Left ventricle myocardium superior (tissue), 1 donor: ENCODE data around the gene PBX1. TPM values are rescaled to one million over a fixed set of nuclear protein-coding genes. Genes with fewer than 3 reads are reported as not detected.

ENCODE experiments used
- ATAC-seq: fragments of 200-7000 bp; cut with Tn5 transposase; one replicate; pipeline ENCODE4 v1.9.1; 2020; ENCODE audit warnings: mild to moderate bottlenecking, moderate library complexity
- DNase-seq: peaks from one replicate; pipeline ENCODE4 v3.0.0-alpha.2; 2020
- intact Hi-C: fragments of 100-400 bp; cut with micrococcal nuclease; formaldehyde crosslinking; loops from one replicate; pipeline ENCODE4 v1.11.0; 2022
- total RNA-seq: library from RNA; stranded (reverse); fragmentation: NEBNext Ultra II Directional; extraction: Animal tissue kit (Norgen Biotek cat#: 25700); gene quantifications from one replicate; pipeline ENCODE4 v1.2.1, GENCODE V29; 2021
- donor health status: DM: no; HTN: yes; CAD: no; lungs with severe emphysema.

The PBX1 gene
- total RNA-seq, 1 donor from 2014 or later: 69.6 TPM

DNA sequence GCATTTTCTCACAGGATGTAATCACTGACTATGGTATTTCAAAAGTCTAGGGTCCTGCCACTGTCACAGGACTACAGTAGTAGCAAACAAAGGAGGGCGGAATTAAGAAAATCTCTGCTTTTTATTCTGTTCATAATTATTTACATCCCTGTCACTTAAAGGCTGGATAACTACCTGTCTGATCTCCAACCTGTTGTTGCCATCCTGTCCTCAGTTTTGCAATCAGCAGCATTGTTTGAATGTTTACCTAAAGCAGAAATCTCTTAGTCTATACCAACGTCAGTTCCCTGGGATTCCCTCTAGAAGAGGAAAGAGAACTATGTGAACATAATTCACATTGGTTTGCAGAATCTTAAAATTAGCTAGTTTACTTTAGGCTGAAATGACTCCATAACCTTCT is 218.5 kb downstream of the PBX1 start:
- ATAC-seq (no peak), DNase-seq (no peak)
- intact Hi-C loops: no loop called here

DNA sequence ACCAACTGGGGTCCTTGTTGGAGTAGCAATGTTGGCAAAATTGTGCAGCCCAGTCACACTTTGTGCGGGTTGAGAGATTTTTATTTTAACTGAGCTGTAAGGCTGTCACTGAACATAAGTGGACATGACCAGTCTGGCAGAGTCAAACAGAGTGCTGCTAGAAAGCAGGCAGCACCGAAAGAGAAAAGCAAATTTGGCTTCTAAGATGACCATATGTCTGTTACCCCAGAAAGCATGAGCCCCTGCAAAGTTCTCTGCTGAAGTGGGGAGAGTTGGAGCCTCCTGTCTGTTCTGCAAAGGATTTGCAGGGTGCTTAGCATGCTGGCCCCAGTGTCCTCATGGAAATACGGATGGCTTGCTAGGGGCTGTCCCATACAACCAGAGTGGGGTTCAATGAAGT is 220.4 kb downstream of the PBX1 start:
- no peak for DNase-seq
- intact Hi-C loops: no loop called here
- peak; percentile 3 for ATAC-seq

GRCh38 chr1:164780111-164780812 is 221.3 kb downstream of the PBX1 start:
- DNase-seq (no peak), ATAC-seq (peak; percentile 19)
- intact Hi-C loops: loop anchor here (10.0 kb wide), 3 partner anchors 75 to 215 kb away; no protein-coding TSS in a partner anchor

DNA sequence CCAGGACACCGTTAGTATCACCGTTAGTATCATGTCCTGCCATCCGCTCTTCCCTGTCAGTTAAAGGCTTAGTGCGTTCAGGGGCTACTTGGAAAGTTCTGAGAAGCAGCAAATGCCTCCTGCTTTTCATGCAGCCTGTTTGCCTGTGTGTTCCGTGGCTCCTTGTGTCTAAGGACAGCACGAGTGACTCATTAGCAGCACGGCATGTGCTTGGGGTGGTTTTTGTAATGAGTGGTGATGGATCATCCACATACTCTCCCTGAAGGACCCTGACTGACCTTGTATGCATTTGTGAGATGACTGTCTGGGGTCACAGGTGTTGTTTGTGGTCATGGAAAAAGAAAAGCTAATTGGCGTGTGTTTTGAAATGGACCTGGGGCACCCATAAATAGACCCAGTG is 221.9 kb downstream of the PBX1 start:
- intact Hi-C loops: loop anchor here (10.0 kb wide), 3 partner anchors 76 to 216 kb away; no protein-coding TSS in a partner anchor
- ATAC-seq (peak; percentile 84), DNase-seq (peak; percentile 53)

DNA sequence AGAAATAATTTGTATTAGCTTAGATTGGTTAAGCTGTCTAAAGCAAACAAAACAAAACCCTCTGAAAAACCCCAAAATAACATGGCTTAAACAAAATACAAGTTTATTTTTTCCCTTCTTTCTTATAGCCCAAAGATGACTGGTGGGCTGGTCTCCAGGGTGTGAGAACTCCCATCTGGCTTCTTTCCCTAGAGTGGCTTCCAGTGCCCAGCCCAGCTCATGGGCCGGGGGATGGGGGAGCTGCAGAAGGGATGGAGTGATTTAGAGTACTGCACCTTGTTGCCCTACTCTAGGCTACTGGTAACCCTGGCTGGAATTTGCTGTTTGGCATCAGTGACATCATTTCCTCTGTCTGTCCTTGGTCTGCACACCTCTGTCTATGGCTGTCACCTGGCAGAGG is 223.0 kb downstream of the PBX1 start:
- no peak for ATAC-seq
- intact Hi-C loops: loop anchor here (10.0 kb wide), 3 partner anchors 77 to 217 kb away; no protein-coding TSS in a partner anchor
- no peak for DNase-seq

- ATAC-seq (peak; percentile 28), DNase-seq (peak; percentile 69)
- intact Hi-C loops: loop anchor here (10.0 kb wide), 3 partner anchors 79 to 219 kb away; no protein-coding TSS in a partner anchor
Observed at GRCh38 chr1:164783778-164784555, 225.0 kb downstream of the PBX1 start.

DNA sequence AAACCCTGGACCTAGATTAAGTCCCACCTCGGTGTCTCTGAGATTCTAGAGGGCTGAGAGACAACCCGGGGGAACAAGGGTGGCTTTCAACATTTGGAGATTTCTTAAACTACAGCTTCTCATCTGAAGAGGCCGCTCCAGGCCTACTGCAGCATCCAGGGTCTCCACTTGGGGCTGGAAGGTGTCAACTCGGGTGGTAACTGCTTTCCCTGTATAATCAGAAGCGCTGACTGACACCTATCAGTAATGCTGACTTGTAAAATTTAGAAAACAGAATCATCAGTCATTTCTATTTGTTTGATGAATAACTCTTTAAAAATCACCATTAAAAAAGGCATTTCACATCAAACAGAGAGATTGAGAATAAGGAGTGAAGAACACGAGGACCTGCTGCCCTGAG is 226.0 kb downstream of the PBX1 start:
- ATAC-seq: no peak
- intact Hi-C loops: loop anchor here (10.0 kb wide), 3 partner anchors 80 to 220 kb away; no protein-coding TSS in a partner anchor
- no peak for DNase-seq

- ATAC-seq: peak; percentile 47
- DNase-seq: no peak
Observed at GRCh38 chr1:164785841-164786534, 227.0 kb downstream of the PBX1 start.

DNA sequence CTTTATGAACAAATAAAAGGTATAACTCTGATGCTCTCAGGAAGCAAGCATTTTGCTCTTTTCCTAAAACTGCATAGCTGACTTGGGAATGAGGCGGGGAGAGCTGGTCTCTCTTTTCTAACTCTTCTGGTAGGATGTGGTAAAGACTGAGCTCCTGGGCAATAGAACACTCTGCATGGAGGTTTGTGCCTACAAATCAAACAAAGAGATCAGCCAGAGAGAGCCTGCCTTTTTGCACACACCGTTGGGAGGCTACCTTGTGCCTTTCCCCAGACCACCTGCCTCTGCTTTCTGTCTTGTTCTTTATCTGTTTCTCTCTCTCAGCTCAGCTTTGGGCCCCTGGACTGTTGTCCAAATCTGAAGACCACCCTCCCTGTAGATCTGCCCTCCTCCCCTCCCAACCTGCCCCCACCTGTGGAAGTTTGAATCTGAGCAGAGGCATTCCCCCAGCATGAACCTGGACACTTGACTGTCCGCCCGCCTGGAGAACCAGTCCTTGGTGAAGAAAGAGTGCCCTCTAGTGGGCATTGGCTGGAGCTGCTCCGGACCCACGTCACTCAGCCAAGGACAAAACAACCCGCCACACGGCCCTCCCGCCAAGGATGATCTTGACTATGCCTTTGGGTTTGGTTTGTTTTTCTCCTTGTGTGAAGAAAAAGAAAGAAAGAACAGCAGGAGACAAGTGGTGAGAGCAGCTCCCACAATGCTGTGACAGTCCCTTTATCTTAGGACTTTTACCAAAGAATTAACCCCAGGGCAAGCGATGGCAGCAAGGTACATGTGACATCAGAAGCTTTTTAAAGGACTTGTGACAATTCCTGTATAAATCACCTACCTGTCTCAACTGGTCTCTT is 228.2 kb downstream of the PBX1 start:
- intact Hi-C loops: loop anchor here (10.0 kb wide), 3 partner anchors 82 to 222 kb away; no protein-coding TSS in a partner anchor
- DNase-seq: peak; percentile 87
- ATAC-seq: peak; percentile 85

More at GRCh38 chr1:164785841-164786534, 227.0 kb downstream of the PBX1 start:
- intact Hi-C loops: loop anchor here (10.0 kb wide), 3 partner anchors 81 to 221 kb away; no protein-coding TSS in a partner anchor

DNA sequence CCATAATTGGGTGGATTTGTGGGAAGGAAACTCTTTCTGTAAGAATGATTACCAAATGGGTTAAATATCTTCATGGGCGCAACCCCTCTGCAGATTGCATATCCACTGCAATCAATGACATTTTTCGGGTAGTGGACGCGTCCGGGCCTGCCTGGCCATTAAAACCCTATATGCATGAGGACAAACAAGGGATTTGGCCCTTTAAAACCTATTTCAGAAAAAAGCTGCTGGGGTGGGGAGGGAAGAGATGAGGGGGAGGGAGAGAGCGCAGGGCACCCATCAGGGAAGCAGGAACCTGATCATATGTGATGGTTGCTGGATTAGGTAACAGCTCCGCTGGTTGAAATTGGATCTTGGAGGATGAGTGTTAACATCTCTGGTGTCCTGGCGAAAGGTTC is 228.8 kb downstream of the PBX1 start:
- intact Hi-C loops: loop anchor here (10.0 kb wide), 3 partner anchors 83 to 223 kb away; no protein-coding TSS in a partner anchor
- ATAC-seq (no peak), DNase-seq (no peak)

DNA sequence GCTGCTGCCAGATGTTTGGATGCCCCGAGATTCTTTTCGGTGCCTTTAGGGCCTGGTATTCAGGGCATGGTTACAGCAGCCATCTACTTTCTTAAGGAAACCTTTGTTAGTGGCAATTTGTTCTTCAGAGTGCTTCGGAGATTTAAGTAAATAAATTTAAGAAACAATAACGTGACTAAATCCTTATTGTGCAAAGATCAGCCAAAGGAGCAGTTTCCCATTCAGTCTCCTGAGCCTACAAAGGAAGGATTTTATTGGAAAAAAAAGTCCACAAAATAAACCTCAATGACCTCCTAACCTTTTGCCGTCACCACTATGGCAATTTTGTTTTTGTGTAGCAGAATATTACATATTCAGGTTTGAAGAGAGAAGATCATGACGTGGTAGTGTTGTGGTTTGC is 231.1 kb downstream of the PBX1 start:
- ATAC-seq (no peak), DNase-seq (no peak)
- intact Hi-C loops: no loop called here

DNA sequence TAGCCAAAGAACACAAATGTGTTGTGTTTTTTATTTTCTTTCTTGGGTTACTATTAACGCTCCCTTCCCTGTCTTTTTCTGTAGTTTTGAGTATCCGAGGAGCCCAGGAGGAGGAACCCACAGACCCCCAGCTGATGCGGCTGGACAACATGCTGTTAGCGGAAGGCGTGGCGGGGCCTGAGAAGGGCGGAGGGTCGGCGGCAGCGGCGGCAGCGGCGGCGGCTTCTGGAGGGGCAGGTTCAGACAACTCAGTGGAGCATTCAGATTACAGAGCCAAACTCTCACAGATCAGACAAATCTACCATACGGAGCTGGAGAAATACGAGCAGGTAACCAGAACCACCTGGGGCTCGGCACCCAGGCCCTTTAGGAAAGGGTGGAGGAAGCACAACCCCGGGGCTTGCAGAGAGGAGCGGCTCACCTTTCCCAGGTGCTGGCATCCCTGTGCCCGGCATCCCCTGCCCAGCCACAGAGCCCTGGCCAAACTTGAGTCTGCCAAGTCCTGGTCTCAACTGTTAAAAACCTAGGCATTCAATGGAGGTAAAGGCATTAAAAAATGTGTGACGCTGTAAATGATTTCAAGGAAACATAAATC is 233.5 kb downstream of the PBX1 start:
- no peak for ATAC-seq

GRCh38 chr1:164794356-164794755 is 235.4 kb downstream of the PBX1 start:
- intact Hi-C loops: no loop called here
- ATAC-seq (peak; percentile 87), DNase-seq (no peak)

More for the DNA sequence above, 233.5 kb downstream of the PBX1 start:
- intact Hi-C loops: no loop called here
- DNase-seq: no peak

DNA sequence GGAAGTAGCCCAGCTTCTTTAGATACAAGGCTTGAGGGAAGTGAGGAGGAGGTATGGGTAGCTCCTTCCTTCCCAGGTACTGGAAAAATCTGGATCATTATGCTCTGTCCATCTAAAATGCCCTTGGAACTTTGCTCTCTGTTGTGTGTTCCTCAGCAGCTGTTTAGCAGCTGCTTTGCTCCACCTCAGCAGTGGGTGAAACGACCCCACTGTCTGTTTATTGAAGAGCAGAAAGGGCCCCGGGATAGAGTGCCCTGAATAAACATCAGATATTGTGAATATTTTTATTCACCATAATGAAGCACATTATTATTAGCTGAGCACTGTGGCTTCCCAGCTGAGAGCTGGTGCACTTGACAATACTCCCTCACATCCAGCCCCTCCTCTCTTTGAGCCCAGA is 237.9 kb downstream of the PBX1 start:
- intact Hi-C loops: no loop called here
- ATAC-seq (no peak), DNase-seq (no peak)

- intact Hi-C loops: no loop called here
- ATAC-seq: peak; percentile 40
- no peak for DNase-seq
Observed at GRCh38 chr1:164801246-164801731, 242.3 kb downstream of the PBX1 start.

DNA sequence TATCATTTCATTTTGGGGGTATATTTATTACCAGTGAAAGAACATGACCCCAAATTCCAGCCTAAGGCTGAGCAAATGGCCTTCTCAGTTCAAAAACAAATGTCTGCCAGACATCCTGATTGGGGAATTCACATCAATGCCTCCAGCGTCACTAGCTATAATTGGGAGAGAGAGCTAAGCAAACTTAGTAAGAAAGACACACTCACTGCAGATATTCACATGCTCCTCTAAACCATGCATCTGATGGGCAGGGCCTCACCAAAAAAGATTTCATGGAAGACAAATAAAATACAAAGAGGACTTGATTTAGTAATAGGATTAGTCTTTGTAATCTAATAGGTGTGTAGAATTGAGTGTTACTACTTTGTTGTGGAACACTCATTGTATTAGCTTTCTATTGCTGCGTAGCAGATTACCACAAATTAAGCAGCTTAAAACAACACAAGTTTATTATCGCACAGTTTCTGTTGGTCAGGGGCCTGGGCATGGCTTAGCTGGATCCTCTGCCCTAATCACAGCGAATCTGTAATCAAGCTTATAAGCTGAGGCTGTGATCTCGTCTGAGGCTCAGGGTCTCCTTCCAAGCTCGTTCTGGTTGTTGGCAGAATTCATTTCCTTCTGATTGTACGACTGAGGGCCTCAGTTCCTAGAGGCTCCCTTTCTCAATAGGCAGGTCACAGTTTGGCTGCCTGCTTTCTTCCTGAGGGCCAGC is 243.0 kb downstream of the PBX1 start:
- DNase-seq (no peak), ATAC-seq (peak; percentile 23)
- intact Hi-C loops: no loop called here

- ATAC-seq: no peak
- DNase-seq: no peak
- intact Hi-C loops: no loop called here
Observed at GRCh38 chr1:164802529-164803282, 243.7 kb downstream of the PBX1 start.
